Measurements from ENCODE around the gene SULT1B1. TPM values are rescaled to one million over a fixed set of nuclear protein-coding genes. Genes with fewer than 3 reads are reported as not detected.

SULT1B1 gene
- total RNA-seq (2022): 0.86 and 1.00 TPM in 2 replicates
- percentile 32 among the genes with signal in this experiment for Bru-seq, nascent RNA
- BruChase-seq, experiment 1, labeled RNA remaining after a 2-hour chase: percentile 32 among the genes with signal in this experiment
- percentile 37 among the genes with signal in this experiment for BruChase-seq, experiment 2, labeled RNA remaining after a 6-hour chase
- long read RNA-seq: 0 reads

DNA sequence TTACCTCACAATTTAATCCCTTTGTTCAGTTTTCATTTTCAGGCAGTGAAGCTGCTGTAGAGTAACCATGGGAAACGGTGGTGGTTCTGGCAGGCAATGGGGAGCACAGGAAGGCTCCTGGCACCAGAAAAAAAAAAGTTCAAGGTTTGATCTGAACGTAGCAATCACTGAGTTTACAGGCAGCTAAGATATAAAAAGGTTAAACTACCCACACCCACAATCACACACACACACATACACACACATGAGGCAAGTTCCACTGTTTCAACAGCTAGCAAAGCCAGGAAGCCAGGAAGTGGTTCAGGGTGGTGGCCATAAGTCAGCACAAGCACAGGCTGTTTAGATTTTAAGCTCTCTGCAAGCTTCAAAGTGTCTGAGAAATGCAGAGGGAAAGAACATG lies at the start of gene SULT1B1:
Gene SULT1B1 (minus strand): TSS at position 166 of the 400 bp plus-strand sequence. CDS start 5,403 bp downstream, outside the sequence.
- H3K36me3 Mint-ChIP-seq (ENCODE audit: insufficient read depth, unreplicated experiment): no peaks in the 10 kb centered on the region
- POLR2A ChIA-PET: no interaction called here
- CTCF ChIA-PET: no interaction called here

DNA sequence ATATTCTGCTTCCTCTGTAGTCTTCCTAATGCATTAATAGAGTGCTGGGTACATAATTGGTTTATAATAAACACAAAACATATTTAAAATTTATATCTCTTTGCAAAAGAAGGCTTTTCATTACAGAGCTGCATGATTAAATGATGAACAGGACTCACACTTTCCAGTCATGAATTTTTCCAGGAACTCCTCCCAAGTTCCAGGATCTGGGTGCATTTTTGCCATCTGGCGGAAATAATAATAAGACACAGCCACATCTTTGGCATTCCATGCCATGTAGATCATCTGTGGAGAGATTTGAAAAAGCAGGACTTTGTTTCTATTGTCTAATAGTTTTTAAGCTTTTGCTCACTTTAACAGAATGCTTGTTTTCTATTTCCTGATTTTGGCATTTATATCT lies 40.2 kb upstream of the SULT1B1 start:
- H3K36me3 ChIP-seq (ENCODE audit: control insufficient read depth, insufficient read depth, low read length): no peaks in the 10 kb centered on the region
- ChIA-PET CTCF (no interaction called here), POLR2A (no interaction called here)
- peaks cover 5% of the 10 kb centered on the region; the same call in 1 of the 2 replicates for H3K4me1 ChIP-seq
- Mint-ChIP-seq H3K36me3 (ENCODE audit: insufficient read depth, unreplicated experiment) (no peaks in the 10 kb centered on the region), H3K27ac (ENCODE audit: unreplicated experiment) (no peak overlapping the region), H3K27me3 (ENCODE audit: insufficient read depth, unreplicated experiment) (no peaks in the 10 kb centered on the region), H3K4me1 (ENCODE audit: low read depth, unreplicated experiment) (no peaks in the 10 kb centered on the region), H3K9me3 (ENCODE audit: unreplicated experiment) (no peaks in the 10 kb centered on the region), H3K4me3 (ENCODE audit: unreplicated experiment) (no peak overlapping the region)
- no peaks in the 10 kb centered on the region for H3K27me3 ChIP-seq (replicated peaks; ENCODE audit: control insufficient read depth, insufficient read depth, low read length)
- TF ChIP-seq, protein P1, sequence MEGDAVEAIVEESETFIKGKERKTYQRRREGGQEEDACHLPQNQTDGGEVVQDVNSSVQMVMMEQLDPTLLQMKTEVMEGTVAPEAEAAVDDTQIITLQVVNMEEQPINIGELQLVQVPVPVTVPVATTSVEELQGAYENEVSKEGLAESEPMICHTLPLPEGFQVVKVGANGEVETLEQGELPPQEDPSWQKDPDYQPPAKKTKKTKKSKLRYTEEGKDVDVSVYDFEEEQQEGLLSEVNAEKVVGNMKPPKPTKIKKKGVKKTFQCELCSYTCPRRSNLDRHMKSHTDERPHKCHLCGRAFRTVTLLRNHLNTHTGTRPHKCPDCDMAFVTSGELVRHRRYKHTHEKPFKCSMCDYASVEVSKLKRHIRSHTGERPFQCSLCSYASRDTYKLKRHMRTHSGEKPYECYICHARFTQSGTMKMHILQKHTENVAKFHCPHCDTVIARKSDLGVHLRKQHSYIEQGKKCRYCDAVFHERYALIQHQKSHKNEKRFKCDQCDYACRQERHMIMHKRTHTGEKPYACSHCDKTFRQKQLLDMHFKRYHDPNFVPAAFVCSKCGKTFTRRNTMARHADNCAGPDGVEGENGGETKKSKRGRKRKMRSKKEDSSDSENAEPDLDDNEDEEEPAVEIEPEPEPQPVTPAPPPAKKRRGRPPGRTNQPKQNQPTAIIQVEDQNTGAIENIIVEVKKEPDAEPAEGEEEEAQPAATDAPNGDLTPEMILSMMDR (IDR thresholded peaks at IDR 0.05; ENCODE audit: insufficient read depth in 1 of 2, low read depth in 1 of 2, low read length in 1 of 2, severe bottlenecking in 1 of 2, unreplicated experiment in 1 of 2): no peak
- H3K4me3 ChIP-seq (ENCODE audit: low read depth, low read length): no peak overlapping the region
- DNase-seq: no peak
- intact Hi-C loops (cut with micrococcal nuclease; ENCODE audit: unreplicated experiment): no loop called here
- BruUV-seq (replicated peaks): no TSS peak
- no peaks in the 10 kb centered on the region for H3K9me3 ChIP-seq

More for the DNA sequence above, at the start of gene SULT1B1:
- H3K27ac Mint-ChIP-seq (ENCODE audit: unreplicated experiment): peak within 1 kb of the TSS; percentile 73
- H3K9me3 Mint-ChIP-seq (ENCODE audit: unreplicated experiment): no peaks in the 10 kb centered on the region
- H3K9me3 ChIP-seq: no peaks in the 10 kb centered on the region
- no peak for DNase-seq
- no peaks in the 10 kb centered on the region for H3K36me3 ChIP-seq (ENCODE audit: control insufficient read depth, insufficient read depth, low read length)
- intact Hi-C loops (cut with micrococcal nuclease; ENCODE audit: unreplicated experiment): no loop called here
- peak within 1 kb of the TSS; percentile 75 for H3K4me3 Mint-ChIP-seq (ENCODE audit: unreplicated experiment)
- BruUV-seq (replicated peaks): no TSS peak
- no peaks in the 10 kb centered on the region for H3K27me3 Mint-ChIP-seq (ENCODE audit: insufficient read depth, unreplicated experiment)
- peaks cover 33% of the 10 kb centered on the region for H3K4me1 ChIP-seq
- H3K4me3 ChIP-seq (ENCODE audit: low read depth, low read length): no peak within 1 kb of the TSS
- H3K27me3 ChIP-seq (replicated peaks; ENCODE audit: control insufficient read depth, insufficient read depth, low read length): no peaks in the 10 kb centered on the region
- H3K4me1 Mint-ChIP-seq (ENCODE audit: low read depth, unreplicated experiment): peaks cover 23% of the 10 kb centered on the region
- TF ChIP-seq, protein P1 (IDR thresholded peaks at IDR 0.05; ENCODE audit: insufficient read depth in 1 of 2, low read depth in 1 of 2, low read length in 1 of 2, severe bottlenecking in 1 of 2, unreplicated experiment in 1 of 2): no peak

DNA sequence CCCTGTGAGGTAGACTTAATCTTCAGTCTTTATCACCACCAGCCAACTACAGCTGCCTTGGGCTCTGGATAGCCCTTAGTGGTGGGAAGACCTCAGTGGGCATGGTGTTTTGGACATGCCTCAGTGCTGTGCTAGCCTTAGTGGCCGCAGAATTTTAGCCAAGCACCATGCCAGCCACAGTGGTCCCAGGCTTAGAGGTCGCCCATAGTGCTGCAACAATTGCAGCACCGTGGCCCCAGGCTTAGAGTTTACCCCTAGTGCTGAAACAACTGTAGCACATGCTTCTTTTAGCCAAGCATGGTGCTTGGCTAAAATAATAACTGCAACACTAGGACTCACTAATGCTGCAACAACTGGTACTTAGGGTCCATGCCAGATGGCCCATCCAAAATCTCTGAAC lies 38.9 kb upstream of the SULT1B1 start:
- Mint-ChIP-seq H3K9me3 (ENCODE audit: unreplicated experiment) (no peaks in the 10 kb centered on the region), H3K36me3 (ENCODE audit: insufficient read depth, unreplicated experiment) (no peaks in the 10 kb centered on the region), H3K27ac (ENCODE audit: unreplicated experiment) (no peak overlapping the region), H3K4me1 (ENCODE audit: low read depth, unreplicated experiment) (no peaks in the 10 kb centered on the region), H3K27me3 (ENCODE audit: insufficient read depth, unreplicated experiment) (no peaks in the 10 kb centered on the region), H3K4me3 (ENCODE audit: unreplicated experiment) (no peak overlapping the region)
- no peaks in the 10 kb centered on the region for H3K27me3 ChIP-seq (replicated peaks; ENCODE audit: control insufficient read depth, insufficient read depth, low read length)
- CTCF ChIA-PET: no interaction called here
- H3K36me3 ChIP-seq (ENCODE audit: control insufficient read depth, insufficient read depth, low read length): no peaks in the 10 kb centered on the region
- DNase-seq: no peak
- intact Hi-C loops (cut with micrococcal nuclease; ENCODE audit: unreplicated experiment): no loop called here
- peaks cover 5% of the 10 kb centered on the region; the same call in 1 of the 2 replicates for H3K4me1 ChIP-seq
- BruUV-seq (replicated peaks): no TSS peak
- POLR2A ChIA-PET: no interaction called here
- TF ChIP-seq, protein P1 (IDR thresholded peaks at IDR 0.05; ENCODE audit: insufficient read depth in 1 of 2, low read depth in 1 of 2, low read length in 1 of 2, severe bottlenecking in 1 of 2, unreplicated experiment in 1 of 2): no peak
- no peaks in the 10 kb centered on the region for H3K9me3 ChIP-seq
- no peak overlapping the region for H3K4me3 ChIP-seq (ENCODE audit: low read depth, low read length)
